Stimulated activated CD8-positive, alpha-beta memory T cell treated with anti-CD3 and anti-CD28 coated beads, Interleukin-15, amount 100 ng/mL, for 24 hours (primary cell): Measurements from ENCODE around the gene HKDC1.

Experiments used
- DNase-seq: peaks from one replicate; pipeline ENCODE4 v3.0.0-alpha.2; 2020; ENCODE audit warnings: low read depth

The HKDC1 gene

GRCh38 chr10:69215405-69216171 lies 4.5 kb upstream of the HKDC1 start:
- no peak for DNase-seq

GRCh38 chr10:69216577-69217118 lies 3.5 kb upstream of the HKDC1 start:
- DNase-seq, result no peak

GRCh38 chr10:69217119-69217754 lies 2.9 kb upstream of the HKDC1 start:
- DNase-seq, result no peak

GRCh38 chr10:69218831-69219230 lies 1.3 kb upstream of the HKDC1 start:
- DNase-seq, result no peak

GRCh38 chr10:69220507-69220906 lies 375 bp downstream of the HKDC1 start:
- DNase-seq, result no peak

GRCh38 chr10:69222157-69223027 lies 2.3 kb downstream of the HKDC1 start:
- DNase-seq, result peak; percentile 23

GRCh38 chr10:69223028-69223342 lies 2.9 kb downstream of the HKDC1 start:
- no peak for DNase-seq

GRCh38 chr10:69224862-69225657 lies 4.9 kb downstream of the HKDC1 start:
- no peak for DNase-seq

- DNase-seq, result no peak
Measured at GRCh38 chr10:69225681-69226080, 5.5 kb downstream of the HKDC1 start.

GRCh38 chr10:69226919-69227450 lies 6.9 kb downstream of the HKDC1 start:
- DNase-seq, result no peak

GRCh38 chr10:69228151-69228550 lies 8.0 kb downstream of the HKDC1 start:
- DNase-seq, result no peak

GRCh38 chr10:69229616-69229916 lies 9.4 kb downstream of the HKDC1 start:
- DNase-seq, result no peak

- DNase-seq, result no peak
Measured at GRCh38 chr10:69230128-69230527, 10.0 kb downstream of the HKDC1 start.

GRCh38 chr10:69232252-69232651 lies 12.1 kb downstream of the HKDC1 start:
- no peak for DNase-seq

GRCh38 chr10:69232736-69233480 lies 12.8 kb downstream of the HKDC1 start:
- no peak for DNase-seq

GRCh38 chr10:69234447-69234846 lies 14.3 kb downstream of the HKDC1 start:
- no peak for DNase-seq

- DNase-seq, result peak; percentile 79
Measured at GRCh38 chr10:69237528-69238159, 17.5 kb downstream of the HKDC1 start.

GRCh38 chr10:69239136-69239535 lies 19.0 kb downstream of the HKDC1 start:
- DNase-seq, result no peak

- no peak for DNase-seq
Measured at GRCh38 chr10:69239816-69240434, 19.8 kb downstream of the HKDC1 start.

- no peak for DNase-seq
Measured at GRCh38 chr10:69240455-69240854, 20.3 kb downstream of the HKDC1 start.
